A549 treated with AZD2906 at 1 μM for 4 hours (cell line): ENCODE measurements around the gene HDAC2. TPM values are rescaled to one million over a fixed set of nuclear protein-coding genes. Genes with fewer than 3 reads are reported as not detected.

Experiments
- total RNA-seq: library from RNA; stranded (reverse); fragments of 200-300 nt; extraction: Qiagen RNA extraction; gene quantifications from 5 replicates; pipeline ENCODE4 v1.2.3, GENCODE V29; 2022

Gene HDAC2
- total RNA-seq = 73.5 to 96.8 TPM (median 78.8 TPM) in 5 replicates

DNA sequence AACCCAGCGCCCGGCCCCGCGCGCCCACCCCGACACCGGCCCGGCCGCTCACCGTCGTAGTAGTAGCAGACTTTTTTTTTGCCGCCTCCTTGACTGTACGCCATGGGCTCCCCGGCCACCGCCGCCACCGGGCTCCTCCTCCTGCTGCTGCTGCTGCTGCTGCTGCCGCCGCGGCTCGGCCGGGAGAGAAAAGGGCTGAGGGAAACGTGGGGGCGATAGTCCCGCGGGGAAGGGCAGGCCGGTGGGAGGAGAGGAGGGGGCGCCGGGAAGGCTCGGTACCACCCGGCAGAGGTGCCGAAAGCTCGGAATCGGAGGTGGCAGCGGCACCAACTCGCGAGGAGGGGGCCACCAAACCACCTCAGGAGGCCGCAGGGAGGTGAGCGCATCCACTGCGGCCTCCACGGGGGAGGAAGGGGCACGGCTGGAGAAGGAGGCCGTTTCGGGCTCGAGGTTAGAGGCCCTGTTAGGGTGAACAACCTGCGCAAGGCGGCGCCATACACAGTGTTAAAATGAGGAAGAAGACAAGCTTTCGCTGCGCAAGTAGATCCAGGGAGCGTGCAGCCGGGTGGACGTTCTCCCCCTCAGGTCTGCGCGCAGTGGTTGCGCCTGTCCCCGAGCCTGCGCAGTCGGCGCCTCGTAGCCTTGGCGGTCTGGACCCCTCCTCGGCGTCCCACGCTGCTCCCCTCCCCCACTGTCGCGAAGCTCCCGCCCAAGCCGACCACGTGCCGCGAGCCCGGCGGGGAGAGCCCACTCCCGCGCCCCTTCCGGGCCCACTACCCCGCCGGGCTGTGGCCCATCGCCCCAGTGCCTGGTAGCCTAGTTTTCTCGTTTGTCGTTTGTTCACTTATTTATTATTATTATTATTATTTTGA, at the start of gene HDAC2:
Gene HDAC2, minus strand, starts transcription at position 344 of the 872 bp plus-strand sequence. Its CDS starts 240 bp downstream, at position 104.

Other genes with a start within 250 kb of the HDAC2 start
- 11.1 to 16.6 TPM (median 16.4 TPM) in 5 replicates for gene MARCKS, start 113.8 kb downstream of the HDAC2 start, total RNA-seq